H9 (cell line): Measurements from ENCODE around the gene NPC1. TPM values are rescaled to one million over a fixed set of nuclear protein-coding genes. Genes with fewer than 3 reads are reported as not detected.

Source experiments
- DNase-seq: peaks from one replicate; pipeline ENCODE4 v3.0.0-alpha.2; 2017
- H2AFZ ChIP-seq: one replicate; pipeline ENCODE4 v1.6.1; 2013; ENCODE audit warnings: mild to moderate bottlenecking, low read length, control low read depth, moderate library complexity
- H2AK5ac ChIP-seq: 2 replicates; pipeline ENCODE4 v1.6.1; 2013; ENCODE audit warnings: low read length, control low read depth, mixed read lengths; ENCODE audit not compliant: insufficient read length
- H2BK120ac ChIP-seq: one replicate; pipeline ENCODE4 v1.6.1; 2013; ENCODE audit warnings: low read depth, mild to moderate bottlenecking, low read length, control low read depth, inconsistent platforms; ENCODE audit not compliant: poor library complexity, severe bottlenecking
- H2BK12ac ChIP-seq: 2 replicates; pipeline ENCODE4 v1.6.1; 2013; ENCODE audit warnings: low read length, control low read depth, mixed read lengths, low read depth; ENCODE audit not compliant: insufficient read length
- H2BK15ac ChIP-seq: 2 replicates; pipeline ENCODE4 v1.6.1; 2013; ENCODE audit warnings: low read depth, low read length, control low read depth
- H2BK20ac ChIP-seq: one replicate; pipeline ENCODE4 v1.6.1; 2013; ENCODE audit warnings: low read depth, mild to moderate bottlenecking, low read length, control low read depth, inconsistent platforms; ENCODE audit not compliant: poor library complexity, severe bottlenecking
- H2BK5ac ChIP-seq: 2 replicates; pipeline ENCODE4 v1.6.1; 2013; ENCODE audit warnings: low read length, control low read depth, mixed read lengths; ENCODE audit not compliant: insufficient read length
- H3K14ac ChIP-seq: 2 replicates; pipeline ENCODE4 v1.6.1; 2013; ENCODE audit warnings: low read length, control low read depth; ENCODE audit not compliant: insufficient read depth
- H3K18ac ChIP-seq: 2 replicates; pipeline ENCODE4 v1.6.1; 2013; ENCODE audit warnings: low read depth, mild to moderate bottlenecking, mixed read lengths, low read length, control low read depth; ENCODE audit not compliant: insufficient read length
- H3K23ac ChIP-seq: 2 replicates; pipeline ENCODE4 v1.6.1; 2013; ENCODE audit warnings: low read length, control low read depth, mixed read lengths, low read depth; ENCODE audit not compliant: insufficient read length
- H3K23me2 ChIP-seq: 2 replicates; pipeline ENCODE4 v1.6.1; 2013; ENCODE audit warnings: low read depth, mild to moderate bottlenecking, mixed read lengths, low read length, control low read depth; ENCODE audit not compliant: insufficient read length, poor library complexity, severe bottlenecking
- H3K27ac ChIP-seq: 2 replicates; pipeline ENCODE4 v1.5.1; 2013; ENCODE audit warnings: low read length, control low read depth, mixed read lengths, low read depth; ENCODE audit not compliant: insufficient read length
- H3K27me3 ChIP-seq: 2 replicates; pipeline ENCODE4 v1.6.1; 2013; ENCODE audit warnings: low read length, control low read depth, inconsistent platforms; ENCODE audit not compliant: insufficient read depth
- H3K4ac ChIP-seq: 2 replicates; pipeline ENCODE4 v1.6.1; 2013; ENCODE audit warnings: low read depth, mild to moderate bottlenecking, control low read depth, inconsistent platforms, low read length, moderate library complexity
- H3K4me1 ChIP-seq: 2 replicates; pipeline ENCODE4 v1.6.1; 2013; ENCODE audit warnings: low read length, control low read depth, inconsistent platforms; ENCODE audit not compliant: insufficient read depth
- H3K4me2 ChIP-seq: 2 replicates; pipeline ENCODE4 v1.6.1; 2013; ENCODE audit warnings: low read length, control low read depth, mixed read lengths; ENCODE audit not compliant: insufficient read length, insufficient read depth
- H3K56ac ChIP-seq: 2 replicates; pipeline ENCODE4 v1.6.1; 2013; ENCODE audit warnings: low read depth, mild to moderate bottlenecking, mixed read lengths, low read length, control low read depth; ENCODE audit not compliant: insufficient read length
- H3K79me1 ChIP-seq: 2 replicates; pipeline ENCODE4 v1.6.1; 2013; ENCODE audit warnings: low read depth, mild to moderate bottlenecking, moderate library complexity, low read length, control low read depth, inconsistent platforms; ENCODE audit not compliant: insufficient read depth, poor library complexity, severe bottlenecking
- H3K79me2 ChIP-seq: 2 replicates; pipeline ENCODE4 v1.6.1; 2013; ENCODE audit warnings: low read length, control low read depth, inconsistent platforms; ENCODE audit not compliant: insufficient read depth
- H3K9ac ChIP-seq: 2 replicates; pipeline ENCODE4 v1.6.1; 2013; ENCODE audit warnings: low read length, control low read depth, mixed read lengths; ENCODE audit not compliant: insufficient read length; ENCODE audit errors: extremely low read depth
- H3K9me3 ChIP-seq: one replicate; pipeline ENCODE4 v1.6.1; 2013; ENCODE audit warnings: low read depth, low read length, inconsistent platforms; ENCODE audit not compliant: control insufficient read depth
- H3T11ph ChIP-seq: one replicate; pipeline ENCODE4 v1.6.1; 2013; ENCODE audit warnings: mild to moderate bottlenecking, low read length, control low read depth, inconsistent platforms
- H4K20me1 ChIP-seq: one replicate; pipeline ENCODE4 v1.6.1; 2013; ENCODE audit not compliant: control insufficient read depth, insufficient read length, insufficient read depth
- H4K5ac ChIP-seq: 2 replicates; pipeline ENCODE4 v1.6.1; 2013; ENCODE audit warnings: low read depth, mild to moderate bottlenecking, mixed read lengths, low read length, control low read depth; ENCODE audit not compliant: insufficient read length
- H4K8ac ChIP-seq: replicated peaks from 2 replicates; pipeline ENCODE4 v1.6.1; 2013; ENCODE audit warnings: low read length, control low read depth, mixed read lengths, low read depth; ENCODE audit not compliant: insufficient read length
- H4K91ac ChIP-seq: 2 replicates; pipeline ENCODE4 v1.6.1; 2013; ENCODE audit warnings: low read depth, mild to moderate bottlenecking, moderate library complexity, mixed read lengths, low read length, control low read depth; ENCODE audit not compliant: insufficient read length
- H3K27ac Mint-ChIP-seq, 3 experiments: 2 replicates in 2 of 3; 3 replicates in 1 of 3; pipeline ENCODE4 v1.8.0; 2020 to 2021; ENCODE audit warnings: mixed read lengths in 3 of 3, mild to moderate bottlenecking in 1 of 3, moderate library complexity in 1 of 3
- H3K27me3 Mint-ChIP-seq: 2 replicates; pipeline ENCODE4 v1.8.0; 2021; ENCODE audit warnings: low read depth, mild to moderate bottlenecking, moderate library complexity, mixed read lengths
- H3K36me3 Mint-ChIP-seq, 3 experiments: 2 replicates in 2 of 3; 3 replicates in 1 of 3; pipeline ENCODE4 v1.8.0; 2020 to 2021; ENCODE audit warnings: low read depth in 3 of 3, mixed read lengths in 3 of 3; ENCODE audit not compliant: insufficient read depth in 1 of 3
- H3K4me1 Mint-ChIP-seq, 2 experiments: 2 replicates each; pipeline ENCODE4 v1.8.0; 2020; ENCODE audit warnings: mixed read lengths in 2 of 2
- H3K4me3 Mint-ChIP-seq, 2 experiments: 2 replicates in 1 of 2; 3 replicates in 1 of 2; pipeline ENCODE4 v1.8.0; 2020 to 2021; ENCODE audit warnings: mild to moderate bottlenecking in 2 of 2, mixed read lengths in 2 of 2, moderate library complexity in 1 of 2
- H3K9me3 Mint-ChIP-seq, 2 experiments: 2 replicates in 1 of 2; 3 replicates in 1 of 2; pipeline ENCODE4 v1.8.0; 2020; ENCODE audit warnings: mild to moderate bottlenecking in 2 of 2, mixed read lengths in 2 of 2, moderate library complexity in 1 of 2
- WGBS: extraction: QIAGEN DNeasy Blood & Tissue Kit; methylation state at CpG from one replicate; pipeline ENCODE4 v1.1.7; 2013; ENCODE audit warnings: missing lambda C conversion rate, low lambda C conversion rate, mixed read lengths; ENCODE audit not compliant: insufficient read length; ENCODE audit errors: extremely low coverage; 5-methylcytosine and 5-hydroxymethylcytosine counted together
- total RNA-seq: library from RNA; stranded (reverse); gene quantifications from 2 replicates; pipeline ENCODE4 v1.2.1, GENCODE V29; 2021
- TF ChIP-seq, protein P1 (sequence below): fragments of 200-600 bp; sonication (generic); conservative IDR thresholded peaks from 3 replicates; pipeline ENCODE4 v1.8.0; 2021; ENCODE audit warnings: antibody characterized with exemption, mild to moderate bottlenecking

The NPC1 gene
- total RNA-seq, 1 experiment from 2014 or later, result 24.2 TPM

DNA sequence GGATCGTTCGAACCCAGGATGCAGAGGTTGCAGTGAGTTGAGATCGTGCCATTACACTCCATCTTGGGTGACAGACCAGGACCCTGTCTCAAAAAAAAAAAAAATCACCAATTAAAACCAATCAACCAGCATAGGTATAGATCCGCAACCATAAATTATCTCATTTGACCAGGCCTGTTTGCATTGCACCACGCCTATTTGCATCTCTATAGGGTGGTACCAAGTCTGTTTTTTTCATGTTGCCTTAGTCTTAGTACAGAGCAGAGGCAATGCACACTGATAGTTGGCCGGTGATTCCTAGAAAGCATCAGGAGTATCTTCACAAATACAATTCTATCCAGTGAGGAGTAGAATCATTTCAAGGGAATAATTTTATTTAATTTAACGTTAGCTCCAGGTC lies 9.3 kb upstream of the NPC1 start:
- Histone ChIP-seq H2BK12ac (no peak overlapping the region), H3K27me3 (no peaks in the 10 kb centered on the region), H2AFZ (no peak overlapping the region), H3K4ac (no peak overlapping the region), H2AK5ac (no peak overlapping the region), H2BK15ac (no peak overlapping the region), H3K27ac (no peak overlapping the region), H2BK120ac (no peak overlapping the region), H3K9ac (no peak overlapping the region), H4K8ac (no peak overlapping the region), H3K4me2 (no peak overlapping the region), H2BK5ac (no peak overlapping the region), H3K9me3 (no peaks in the 10 kb centered on the region), H3K79me2 (no peaks in the 10 kb centered on the region), H4K91ac (no peak overlapping the region), H3T11ph (no peak overlapping the region), H3K4me1 (no peaks in the 10 kb centered on the region), H3K23me2 (no peaks in the 10 kb centered on the region), H3K18ac (no peak overlapping the region), H4K5ac (no peak overlapping the region), H2BK20ac (no peak overlapping the region), H3K23ac (no peak overlapping the region), H3K14ac (no peak overlapping the region), H3K56ac (no peak overlapping the region), H3K79me1 (no peaks in the 10 kb centered on the region), H4K20me1 (no peaks in the 10 kb centered on the region)
- DNase-seq, result no peak
- Mint-ChIP-seq H3K9me3 (no peaks in the 10 kb centered on the region), H3K4me3 (no peak overlapping the region), H3K4me1 (0 out of 4 replicates have a peak, but pooled peaks cover 0 to 3% of the 10 kb centered on the region in 2 experiments), H3K36me3 (no peaks in the 10 kb centered on the region), H3K27me3 (no peaks in the 10 kb centered on the region), H3K27ac (no peak overlapping the region)
- TF ChIP-seq, protein P1, sequence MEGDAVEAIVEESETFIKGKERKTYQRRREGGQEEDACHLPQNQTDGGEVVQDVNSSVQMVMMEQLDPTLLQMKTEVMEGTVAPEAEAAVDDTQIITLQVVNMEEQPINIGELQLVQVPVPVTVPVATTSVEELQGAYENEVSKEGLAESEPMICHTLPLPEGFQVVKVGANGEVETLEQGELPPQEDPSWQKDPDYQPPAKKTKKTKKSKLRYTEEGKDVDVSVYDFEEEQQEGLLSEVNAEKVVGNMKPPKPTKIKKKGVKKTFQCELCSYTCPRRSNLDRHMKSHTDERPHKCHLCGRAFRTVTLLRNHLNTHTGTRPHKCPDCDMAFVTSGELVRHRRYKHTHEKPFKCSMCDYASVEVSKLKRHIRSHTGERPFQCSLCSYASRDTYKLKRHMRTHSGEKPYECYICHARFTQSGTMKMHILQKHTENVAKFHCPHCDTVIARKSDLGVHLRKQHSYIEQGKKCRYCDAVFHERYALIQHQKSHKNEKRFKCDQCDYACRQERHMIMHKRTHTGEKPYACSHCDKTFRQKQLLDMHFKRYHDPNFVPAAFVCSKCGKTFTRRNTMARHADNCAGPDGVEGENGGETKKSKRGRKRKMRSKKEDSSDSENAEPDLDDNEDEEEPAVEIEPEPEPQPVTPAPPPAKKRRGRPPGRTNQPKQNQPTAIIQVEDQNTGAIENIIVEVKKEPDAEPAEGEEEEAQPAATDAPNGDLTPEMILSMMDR, result no peak
- WGBS, result no CpG with 5 or more reads among the region's 7 CpGs
